GM12878 (cell line): ENCODE results near the gene HCN4. TPM values are rescaled to one million over a fixed set of nuclear protein-coding genes. Genes with fewer than 3 reads are reported as not detected.

ENCODE experiments used
- ATAC-seq: fragments of 200-7000 bp; cut with Tn5 transposase; 3 replicates; pipeline ENCODE4 v1.9.1; 2020; ENCODE audit warnings: mild to moderate bottlenecking, moderate library complexity
- BruUV-seq: library from RNA; stranded (reverse); fragments of 400-500 nt; replicated peaks from 2 replicates; lab custom pipeline; 2021; lab: Mats Ljungman, UMichigan
- CTCF ChIA-PET: fragments of 300-600 bp; sonication (Branson Sonifier 250); formaldehyde crosslinking; extraction: SDS; loops from one replicate; lab custom pipeline; 2021; ENCODE audit warnings: inconsistent platforms; lab: Yijun Ruan, JAX
- POLR2A ChIA-PET: fragments of 350-600 bp; formaldehyde crosslinking; extraction: SDS; loops from one replicate; lab custom pipeline; 2021; ENCODE audit warnings: inconsistent platforms; lab: Charles Lee
- RAD21 ChIA-PET: fragments of 300-600 bp; sonication (Branson Sonifier 250); formaldehyde crosslinking; loops from one replicate; lab custom pipeline; 2023; ENCODE audit warnings: antibody characterized with exemption; ENCODE audit not compliant: unreplicated experiment; lab: Charles Lee
- SMC1A ChIA-PET: fragments of 300-600 bp; sonication (Branson Sonifier 250); formaldehyde crosslinking; loops from one replicate; lab custom pipeline; 2023; ENCODE audit not compliant: unreplicated experiment, uncharacterized antibody; lab: Charles Lee
- DNase-seq: peaks from one replicate; pipeline ENCODE4 v3.0.0-alpha.2; 2011; ENCODE audit warnings: low read depth, low spot score
- FAIRE-seq: peaks from 3 replicates; lab custom pipeline; 2011; peaks lifted over from hg19 to GRCh38; lab: Jason Lieb, UNC
- H2AFZ ChIP-seq: 2 replicates; pipeline ENCODE4 v1.6.0; 2011; ENCODE audit warnings: low read depth, low read length, control low read depth; ENCODE audit not compliant: control insufficient read depth
- H3K27ac ChIP-seq: 2 replicates; pipeline ENCODE4 v1.5.1; 2011; ENCODE audit warnings: control low read depth; ENCODE audit not compliant: control insufficient read depth, insufficient read depth
- H3K27me3 ChIP-seq, 2 experiments: replicated peaks in 1 of 2; 2 replicates each; pipeline versions ENCODE4 v1.6.0 to v1.6.1; 2011; ENCODE audit warnings: low read length in 1 of 2; ENCODE audit not compliant: control insufficient read depth in 2 of 2, insufficient read depth in 2 of 2
- H3K36me3 ChIP-seq, 2 experiments: 2 replicates each; pipeline ENCODE4 v1.5.1; 2011; ENCODE audit warnings: low read length in 1 of 2; ENCODE audit not compliant: control insufficient read depth in 2 of 2, insufficient read depth in 2 of 2
- H3K4me1 ChIP-seq: 2 replicates; pipeline ENCODE4 v1.6.1; 2011; ENCODE audit warnings: mild to moderate bottlenecking, low read length, moderate library complexity, mixed read lengths; ENCODE audit not compliant: control insufficient read depth, insufficient read depth
- H3K4me2 ChIP-seq: 2 replicates; pipeline ENCODE4 v1.6.0; 2011; ENCODE audit warnings: control low read depth; ENCODE audit not compliant: control insufficient read depth, insufficient read depth
- H3K4me3 ChIP-seq: fragments of 200-600 bp; sonication (generic); 2 replicates; pipeline ENCODE4 v1.5.1; 2016
- H3K79me2 ChIP-seq: 2 replicates; pipeline ENCODE4 v1.6.0; 2011; ENCODE audit warnings: low read length; ENCODE audit not compliant: control insufficient read depth, insufficient read depth
- H3K9ac ChIP-seq: 2 replicates; pipeline ENCODE4 v1.8.0; 2011; ENCODE audit warnings: low read length, control low read depth, mixed read lengths; ENCODE audit not compliant: control insufficient read depth, insufficient read depth
- H3K9me3 ChIP-seq: replicated peaks from 3 replicates; pipeline ENCODE4 v1.5.1; 2011; ENCODE audit warnings: mild to moderate bottlenecking, low read length; ENCODE audit not compliant: control insufficient read depth, insufficient read depth
- H4K20me1 ChIP-seq: 2 replicates; pipeline ENCODE4 v1.6.0; 2011; ENCODE audit not compliant: control insufficient read depth, insufficient read depth
- CBX3 ChIP-seq: fragments of 200-600 bp; sonication (generic); IDR thresholded peaks from 2 replicates; pipeline ENCODE4 v1.6.1; 2016; ENCODE audit warnings: low read depth, borderline replicate concordance
- EED ChIP-seq: sonication (generic); IDR thresholded peaks from 2 replicates; pipeline ENCODE4 v1.6.1; 2016; ENCODE audit warnings: antibody characterized with exemption, low read depth
- ESRRA ChIP-seq: IDR thresholded peaks from 2 replicates; pipeline ENCODE4 v1.6.1; 2012; ENCODE audit warnings: mild to moderate bottlenecking, low read length, improper control_type of control experiment
- IKZF2 ChIP-seq, 2 experiments: fragments of 450-650 bp; IDR thresholded peaks; 2 replicates each; pipeline ENCODE4 v1.6.1; 2017; ENCODE audit warnings: mild to moderate bottlenecking in 2 of 2, moderate library complexity in 2 of 2
- SUPT20H ChIP-seq: IDR thresholded peaks from 2 replicates; pipeline ENCODE4 v1.6.1; 2011; ENCODE audit warnings: low read depth, mild to moderate bottlenecking, low read length, moderate library complexity, borderline replicate concordance; ENCODE audit not compliant: control insufficient read depth
- ZSCAN29 ChIP-seq: fragments of 450-650 bp; IDR thresholded peaks from 2 replicates; pipeline ENCODE4 v1.6.1; 2017; ENCODE audit warnings: mild to moderate bottlenecking, moderate library complexity
- WGBS: methylation state at CpG from one replicate; pipeline ENCODE4 v1.1.6; 2016; ENCODE audit warnings: low lambda C conversion rate; ENCODE audit not compliant: insufficient replicate concordance, insufficient coverage; ENCODE audit errors: missing lambda C conversion rate; 5-methylcytosine and 5-hydroxymethylcytosine counted together
- in situ Hi-C: fragments of 300-500 bp; cut with MboI; formaldehyde crosslinking; loops from 9 replicates; pipeline ENCODE4 v1.14.3; 2018; ENCODE audit warnings: mixed read lengths
- intact Hi-C: fragments of 100-400 bp; cut with micrococcal nuclease; formaldehyde crosslinking; loops from one replicate; pipeline ENCODE4 v1.14.2; 2022; ENCODE audit not compliant: unreplicated experiment
- polyA plus RNA-seq, 11 experiments: library from polyadenylated mRNA; depleted of rRNA in 4 of 11; unstranded in 6 of 11; stranded (reverse) in 5 of 11; fragments of >200 nt; fragmentation: Nextera tagmentation in 4 of 11; fragmentation: Illumina TruSeq in 1 of 11; extraction: Ambion mirVana in 4 of 11; extraction: Trizol in 1 of 11; gene quantifications; 1 replicate in 1 of 11; 2 replicates in 10 of 11; pipeline versions ENCODE4 v1.2.1 to v1.2.3, GENCODE V29; 2011 to 2016; ENCODE audit warnings: inconsistent platforms in 2 of 11, missing spikeins in 2 of 11, low read depth in 1 of 11
- total RNA-seq, 4 experiments: library from RNA; depleted of rRNA in 3 of 4; stranded (reverse); fragments of >200 nt in 3 of 4; fragmentation: Illumina TruSeq in 1 of 4; extraction: Trizol in 1 of 4; gene quantifications; 2 replicates each; pipeline versions ENCODE4 v1.2.1 to v1.2.3, GENCODE V29; 2013 to 2021
- TF ChIP-seq, protein P1 (sequence below): fragments of 450-650 bp; IDR thresholded peaks from 2 replicates; pipeline ENCODE4 v1.6.1; 2017; ENCODE audit warnings: mild to moderate bottlenecking, moderate library complexity
- TF ChIP-seq, protein P2 (sequence below): fragments of 450-650 bp; IDR thresholded peaks from 2 replicates; pipeline ENCODE4 v1.6.1; 2017; ENCODE audit warnings: antibody characterized with exemption, mild to moderate bottlenecking, moderate library complexity

The HCN4 gene
- total and polyA plus RNA-seq, 10 of the 15 experiments (the other 5 are each of a cell fraction or from before 2014, with no cell fraction given): 0.03 to 0.10 TPM; not detected in 8

DNA sequence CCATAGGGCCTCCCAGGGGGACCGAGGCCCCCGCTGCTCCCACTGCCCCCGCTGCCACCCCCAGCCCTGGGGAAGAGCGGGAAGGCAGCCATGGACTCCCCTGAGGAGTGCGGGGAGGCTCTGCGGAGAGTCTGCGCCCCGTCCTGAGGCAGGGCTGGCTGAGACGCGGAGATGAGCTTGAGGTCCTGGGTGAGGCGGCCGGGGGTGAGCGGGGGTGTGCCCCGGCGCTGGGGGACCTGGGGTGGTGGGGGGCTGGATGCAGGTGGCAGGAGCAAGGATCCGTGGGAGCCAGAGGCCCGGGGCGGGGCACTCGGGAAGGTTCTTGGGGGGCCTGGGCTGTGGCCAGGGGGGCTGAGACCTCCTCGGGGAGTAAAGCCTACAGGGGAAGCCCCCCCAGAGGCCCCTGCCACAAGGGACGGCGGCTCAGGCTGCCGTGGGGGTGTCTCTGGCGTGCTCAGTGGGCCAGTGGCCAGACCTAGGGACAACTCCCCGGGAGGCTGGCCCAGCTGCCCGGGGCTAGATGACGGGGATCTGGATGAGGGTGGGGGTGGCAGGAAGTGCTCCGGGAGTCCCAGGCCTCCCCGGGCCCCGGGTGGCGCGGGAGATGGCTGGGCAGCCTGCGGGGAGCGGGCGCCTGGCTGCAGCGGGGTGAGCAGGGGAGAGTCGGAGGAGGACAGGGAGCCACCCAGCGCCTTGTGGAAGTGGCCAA, 45.9 kb downstream of the HCN4 start (continued):
- TF ChIP-seq, protein P1, sequence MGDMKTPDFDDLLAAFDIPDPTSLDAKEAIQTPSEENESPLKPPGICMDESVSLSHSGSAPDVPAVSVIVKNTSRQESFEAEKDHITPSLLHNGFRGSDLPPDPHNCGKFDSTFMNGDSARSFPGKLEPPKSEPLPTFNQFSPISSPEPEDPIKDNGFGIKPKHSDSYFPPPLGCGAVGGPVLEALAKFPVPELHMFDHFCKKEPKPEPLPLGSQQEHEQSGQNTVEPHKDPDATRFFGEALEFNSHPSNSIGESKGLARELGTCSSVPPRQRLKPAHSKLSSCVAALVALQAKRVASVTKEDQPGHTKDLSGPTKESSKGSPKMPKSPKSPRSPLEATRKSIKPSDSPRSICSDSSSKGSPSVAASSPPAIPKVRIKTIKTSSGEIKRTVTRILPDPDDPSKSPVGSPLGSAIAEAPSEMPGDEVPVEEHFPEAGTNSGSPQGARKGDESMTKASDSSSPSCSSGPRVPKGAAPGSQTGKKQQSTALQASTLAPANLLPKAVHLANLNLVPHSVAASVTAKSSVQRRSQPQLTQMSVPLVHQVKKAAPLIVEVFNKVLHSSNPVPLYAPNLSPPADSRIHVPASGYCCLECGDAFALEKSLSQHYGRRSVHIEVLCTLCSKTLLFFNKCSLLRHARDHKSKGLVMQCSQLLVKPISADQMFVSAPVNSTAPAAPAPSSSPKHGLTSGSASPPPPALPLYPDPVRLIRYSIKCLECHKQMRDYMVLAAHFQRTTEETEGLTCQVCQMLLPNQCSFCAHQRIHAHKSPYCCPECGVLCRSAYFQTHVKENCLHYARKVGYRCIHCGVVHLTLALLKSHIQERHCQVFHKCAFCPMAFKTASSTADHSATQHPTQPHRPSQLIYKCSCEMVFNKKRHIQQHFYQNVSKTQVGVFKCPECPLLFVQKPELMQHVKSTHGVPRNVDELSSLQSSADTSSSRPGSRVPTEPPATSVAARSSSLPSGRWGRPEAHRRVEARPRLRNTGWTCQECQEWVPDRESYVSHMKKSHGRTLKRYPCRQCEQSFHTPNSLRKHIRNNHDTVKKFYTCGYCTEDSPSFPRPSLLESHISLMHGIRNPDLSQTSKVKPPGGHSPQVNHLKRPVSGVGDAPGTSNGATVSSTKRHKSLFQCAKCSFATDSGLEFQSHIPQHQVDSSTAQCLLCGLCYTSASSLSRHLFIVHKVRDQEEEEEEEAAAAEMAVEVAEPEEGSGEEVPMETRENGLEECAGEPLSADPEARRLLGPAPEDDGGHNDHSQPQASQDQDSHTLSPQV: no peak
- no peak for TF ChIP-seq ZSCAN29

DNA sequence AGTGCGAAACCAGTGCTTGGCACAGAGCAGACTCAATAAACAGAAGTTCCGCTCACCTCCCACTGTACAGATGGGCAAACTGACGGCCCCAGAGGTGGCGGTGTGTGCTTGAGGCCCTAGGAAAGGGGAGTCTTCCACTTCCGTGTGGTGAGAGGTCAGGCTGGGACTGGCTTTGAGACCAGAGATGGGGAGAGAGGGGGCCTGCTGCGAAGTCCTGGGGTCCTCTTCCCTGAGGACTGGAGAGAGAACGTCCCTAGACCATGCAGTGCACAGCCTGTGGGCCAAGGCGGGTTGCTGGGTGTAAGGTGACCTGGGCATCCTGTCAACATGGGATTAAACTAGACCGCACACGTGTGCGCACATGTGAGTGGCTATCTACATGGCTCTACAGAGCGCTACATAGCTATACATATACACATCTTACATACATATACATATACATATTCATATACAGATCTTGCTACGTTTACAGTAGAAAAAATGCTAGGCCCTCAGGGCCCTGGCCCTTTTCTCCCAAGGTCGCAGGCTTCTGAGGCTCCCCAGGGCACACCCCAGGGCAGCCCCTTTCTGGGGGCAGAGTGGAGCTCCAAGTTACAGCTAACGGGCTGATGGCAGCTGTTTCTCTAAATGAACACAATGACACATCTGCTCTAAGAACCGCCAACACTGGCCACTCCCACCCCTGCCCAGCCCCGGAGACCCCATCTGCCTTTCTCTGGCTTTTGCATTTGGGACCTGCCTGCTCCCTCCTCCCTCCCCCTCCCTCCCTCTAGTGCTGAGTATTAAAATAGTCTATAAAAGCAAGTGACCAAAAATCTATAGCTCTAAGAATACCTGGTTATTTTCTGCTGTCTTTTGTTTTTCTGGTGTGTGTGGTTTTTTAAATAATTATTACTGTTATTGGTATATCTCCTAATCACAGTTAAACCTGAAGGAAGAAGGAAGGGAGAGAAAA, 47.0 kb downstream of the HCN4 start:
- SMC1A ChIA-PET: no interaction called here
- TF ChIP-seq, protein P2, sequence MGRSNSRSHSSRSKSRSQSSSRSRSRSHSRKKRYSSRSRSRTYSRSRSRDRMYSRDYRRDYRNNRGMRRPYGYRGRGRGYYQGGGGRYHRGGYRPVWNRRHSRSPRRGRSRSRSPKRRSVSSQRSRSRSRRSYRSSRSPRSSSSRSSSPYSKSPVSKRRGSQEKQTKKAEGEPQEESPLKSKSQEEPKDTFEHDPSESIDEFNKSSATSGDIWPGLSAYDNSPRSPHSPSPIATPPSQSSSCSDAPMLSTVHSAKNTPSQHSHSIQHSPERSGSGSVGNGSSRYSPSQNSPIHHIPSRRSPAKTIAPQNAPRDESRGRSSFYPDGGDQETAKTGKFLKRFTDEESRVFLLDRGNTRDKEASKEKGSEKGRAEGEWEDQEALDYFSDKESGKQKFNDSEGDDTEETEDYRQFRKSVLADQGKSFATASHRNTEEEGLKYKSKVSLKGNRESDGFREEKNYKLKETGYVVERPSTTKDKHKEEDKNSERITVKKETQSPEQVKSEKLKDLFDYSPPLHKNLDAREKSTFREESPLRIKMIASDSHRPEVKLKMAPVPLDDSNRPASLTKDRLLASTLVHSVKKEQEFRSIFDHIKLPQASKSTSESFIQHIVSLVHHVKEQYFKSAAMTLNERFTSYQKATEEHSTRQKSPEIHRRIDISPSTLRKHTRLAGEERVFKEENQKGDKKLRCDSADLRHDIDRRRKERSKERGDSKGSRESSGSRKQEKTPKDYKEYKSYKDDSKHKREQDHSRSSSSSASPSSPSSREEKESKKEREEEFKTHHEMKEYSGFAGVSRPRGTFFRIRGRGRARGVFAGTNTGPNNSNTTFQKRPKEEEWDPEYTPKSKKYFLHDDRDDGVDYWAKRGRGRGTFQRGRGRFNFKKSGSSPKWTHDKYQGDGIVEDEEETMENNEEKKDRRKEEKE: no peak
- no peak for TF ChIP-seq ESRRA
- no peak for TF ChIP-seq IKZF2 (IDR thresholded peaks at IDR 0.05)
- no peak for TF ChIP-seq EED
- no peak for TF ChIP-seq CBX3
- TF ChIP-seq SUPT20H: no peak

More for the DNA sequence above, 47.0 kb downstream of the HCN4 start:
- H3K27me3 ChIP-seq: no peaks in the 10 kb centered on the region
- no peak overlapping the region for H3K4me2 ChIP-seq
- no peak overlapping the region for H2AFZ ChIP-seq
- H3K4me3 ChIP-seq: no peak overlapping the region
- no peaks in the 10 kb centered on the region for H3K36me3 ChIP-seq
- DNase-seq (no peak), ATAC-seq (no peak), FAIRE-seq (no peak)
- peaks cover 8% of the 10 kb centered on the region for H3K4me1 ChIP-seq
- H3K9me3 ChIP-seq: no peaks in the 10 kb centered on the region
- intact Hi-C loops: no loop called here
- CTCF ChIA-PET: no interaction called here
- WGBS: 41% methylated on average over 17 of the region's 17 CpGs
- POLR2A ChIA-PET: no interaction called here
- no TSS peak for BruUV-seq
- H3K79me2 ChIP-seq: no peaks in the 10 kb centered on the region
- in situ Hi-C loops: no loop called here
- no peaks in the 10 kb centered on the region for H4K20me1 ChIP-seq
- H3K9ac ChIP-seq: no peak overlapping the region
- RAD21 ChIA-PET: no interaction called here
- H3K27ac ChIP-seq: no peak overlapping the region
